ENCODE measurements around the gene MFSD6.
"Not testable (repeated sequence)": the region's sequence is repeated elsewhere in the genome, so short reads cannot be mapped to it uniquely, and the experiment has no call there.

MFSD6 gene

GRCh38 chr2:190405995-190406394, 2.2 kb upstream of the MFSD6 start:
- DNase-seq (ENCODE audit: low spot score) = no peak

- no peak for DNase-seq (ENCODE audit: low spot score)
Measured at GRCh38 chr2:190406805-190407204, 1.4 kb upstream of the MFSD6 start.

GRCh38 chr2:190407246-190407661, 901 bp upstream of the MFSD6 start:
- no peak for DNase-seq (ENCODE audit: low spot score)

- peak; percentile 59 for DNase-seq (ENCODE audit: low spot score)
Measured at GRCh38 chr2:190408538-190409271, 550 bp downstream of the MFSD6 start.

- DNase-seq (ENCODE audit: low spot score) = no peak
Measured at GRCh38 chr2:190409616-190410015, 1.5 kb downstream of the MFSD6 start.

GRCh38 chr2:190410166-190410565, 2.0 kb downstream of the MFSD6 start:
- no peak for DNase-seq (ENCODE audit: low spot score)

GRCh38 chr2:190412966-190413365, 4.8 kb downstream of the MFSD6 start:
- DNase-seq (ENCODE audit: low spot score) = no peak

GRCh38 chr2:190413421-190413820, 5.3 kb downstream of the MFSD6 start:
- DNase-seq (ENCODE audit: low spot score) = no peak

- DNase-seq (ENCODE audit: low spot score) = no peak
Measured at GRCh38 chr2:190415251-190415650, 7.1 kb downstream of the MFSD6 start.

- no peak for DNase-seq (ENCODE audit: low spot score)
Measured at GRCh38 chr2:190415794-190416775, 7.9 kb downstream of the MFSD6 start.

- DNase-seq (ENCODE audit: low spot score) = no peak
Measured at GRCh38 chr2:190417045-190417842, 9.1 kb downstream of the MFSD6 start.

GRCh38 chr2:190418727-190419126, 10.6 kb downstream of the MFSD6 start:
- DNase-seq (ENCODE audit: low spot score) = no peak

GRCh38 chr2:190420801-190421200, 12.6 kb downstream of the MFSD6 start:
- no peak for DNase-seq (ENCODE audit: low spot score)

GRCh38 chr2:190425221-190425866, 17.2 kb downstream of the MFSD6 start:
- no peak for DNase-seq (ENCODE audit: low spot score)

GRCh38 chr2:190425883-190426658, 17.9 kb downstream of the MFSD6 start:
- DNase-seq (ENCODE audit: low spot score) = no peak

- not testable (repeated sequence) for DNase-seq (ENCODE audit: low spot score)
Measured at GRCh38 chr2:190430866-190431265, 22.7 kb downstream of the MFSD6 start.

GRCh38 chr2:190431907-190432306, 23.8 kb downstream of the MFSD6 start:
- no peak for DNase-seq (ENCODE audit: low spot score)

- no peak for DNase-seq (ENCODE audit: low spot score)
Measured at GRCh38 chr2:190432567-190433231, 24.5 kb downstream of the MFSD6 start.

- no peak for DNase-seq (ENCODE audit: low spot score)
Measured at GRCh38 chr2:190435031-190435670, 27.0 kb downstream of the MFSD6 start.

GRCh38 chr2:190436557-190436956, 28.4 kb downstream of the MFSD6 start:
- no peak for DNase-seq (ENCODE audit: low spot score)

Data from AG08396 (cell line).